NCI-H128 (cell line): ENCODE measurements around the gene MLN.

Source experiments
- DNase-seq: peaks from one replicate; lab custom pipeline; 2025; ENCODE audit not compliant: unreplicated experiment; lab: John Stamatoyannopoulos, UW

The MLN gene

GRCh38 chr6:33816911-33817310, 13.1 kb upstream of the MLN start:
- no peak for DNase-seq

- DNase-seq = no peak
These were observed 12.1 kb upstream of the MLN start for GRCh38 chr6:33815854-33816253.

- no peak for DNase-seq
These were observed 10.5 kb upstream of the MLN start for GRCh38 chr6:33813990-33814985.

GRCh38 chr6:33813246-33813904, 9.6 kb upstream of the MLN start:
- DNase-seq = no peak

GRCh38 chr6:33812669-33813068, 8.9 kb upstream of the MLN start:
- no peak for DNase-seq

- no peak for DNase-seq
These were observed 5.8 kb upstream of the MLN start for GRCh38 chr6:33809594-33809993.

- DNase-seq = peak; percentile 47
These were observed 4.9 kb upstream of the MLN start for GRCh38 chr6:33808641-33809180.

GRCh38 chr6:33807606-33808005, 3.8 kb upstream of the MLN start:
- no peak for DNase-seq

- DNase-seq = no peak
These were observed 3.0 kb upstream of the MLN start for GRCh38 chr6:33806841-33807240.

GRCh38 chr6:33802186-33802958, 1.4 kb downstream of the MLN start:
- no peak for DNase-seq

- DNase-seq = no peak
These were observed 2.2 kb downstream of the MLN start for GRCh38 chr6:33801611-33802010.

GRCh38 chr6:33800248-33800969, 3.4 kb downstream of the MLN start:
- no peak for DNase-seq

- no peak for DNase-seq
These were observed 4.2 kb downstream of the MLN start for GRCh38 chr6:33799454-33800113.

GRCh38 chr6:33798343-33798848, 5.4 kb downstream of the MLN start:
- DNase-seq = no peak

GRCh38 chr6:33797626-33798342, 6.0 kb downstream of the MLN start:
- no peak for DNase-seq

- no peak for DNase-seq
These were observed 8.7 kb downstream of the MLN start for GRCh38 chr6:33794910-33795623.

- no peak for DNase-seq
These were observed 10.8 kb downstream of the MLN start for GRCh38 chr6:33792981-33793380.

GRCh38 chr6:33791620-33792019, 12.2 kb downstream of the MLN start:
- DNase-seq = no peak

- DNase-seq = no peak
These were observed 12.9 kb downstream of the MLN start for GRCh38 chr6:33790910-33791309.
